Measurements from ENCODE around the gene TCEA3.

DNA sequence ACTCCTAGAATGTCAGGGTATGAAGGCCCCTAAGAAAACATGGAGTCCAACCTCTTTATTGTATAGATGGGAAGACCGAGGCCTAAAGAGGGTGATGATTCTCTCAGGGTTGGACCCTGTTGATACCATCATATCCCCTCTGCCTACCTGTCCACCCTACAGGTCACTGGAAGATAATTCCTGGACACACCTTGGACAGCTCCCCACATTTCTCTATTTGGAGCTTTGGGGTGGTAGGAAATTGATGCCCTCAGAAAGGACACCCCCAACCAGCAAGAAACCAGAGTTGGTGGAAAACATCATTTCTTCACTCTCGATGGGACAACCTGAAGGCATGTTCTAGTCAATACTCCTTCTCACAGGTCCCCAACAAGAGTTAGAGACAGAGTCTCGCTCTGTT is 3.0 kb upstream of the TCEA3 start:
- TF ChIP-seq, protein P1, sequence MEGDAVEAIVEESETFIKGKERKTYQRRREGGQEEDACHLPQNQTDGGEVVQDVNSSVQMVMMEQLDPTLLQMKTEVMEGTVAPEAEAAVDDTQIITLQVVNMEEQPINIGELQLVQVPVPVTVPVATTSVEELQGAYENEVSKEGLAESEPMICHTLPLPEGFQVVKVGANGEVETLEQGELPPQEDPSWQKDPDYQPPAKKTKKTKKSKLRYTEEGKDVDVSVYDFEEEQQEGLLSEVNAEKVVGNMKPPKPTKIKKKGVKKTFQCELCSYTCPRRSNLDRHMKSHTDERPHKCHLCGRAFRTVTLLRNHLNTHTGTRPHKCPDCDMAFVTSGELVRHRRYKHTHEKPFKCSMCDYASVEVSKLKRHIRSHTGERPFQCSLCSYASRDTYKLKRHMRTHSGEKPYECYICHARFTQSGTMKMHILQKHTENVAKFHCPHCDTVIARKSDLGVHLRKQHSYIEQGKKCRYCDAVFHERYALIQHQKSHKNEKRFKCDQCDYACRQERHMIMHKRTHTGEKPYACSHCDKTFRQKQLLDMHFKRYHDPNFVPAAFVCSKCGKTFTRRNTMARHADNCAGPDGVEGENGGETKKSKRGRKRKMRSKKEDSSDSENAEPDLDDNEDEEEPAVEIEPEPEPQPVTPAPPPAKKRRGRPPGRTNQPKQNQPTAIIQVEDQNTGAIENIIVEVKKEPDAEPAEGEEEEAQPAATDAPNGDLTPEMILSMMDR (IDR thresholded peaks at IDR 0.05), result no peak
- no peak for TF ChIP-seq EP300 (IDR thresholded peaks at IDR 0.05)

Measured in ovary (tissue), 3 donors.